Thymus (tissue), 11 donors: Measurements from ENCODE around the gene HJURP. TPM values are rescaled to one million over a fixed set of nuclear protein-coding genes. Genes with fewer than 3 reads are reported as not detected.

ENCODE experiments used
- DNase-seq, 9 donors: peaks; one replicate each; pipeline ENCODE4 v3.0.0-alpha.2; 2013; ENCODE audit warnings: low spot score in 9 of 9, low read depth in 6 of 9, missing footprints in 1 of 9
- H3K27ac ChIP-seq, 2 donors: one replicate each; pipeline ENCODE4 v1.5.1; 2013; ENCODE audit warnings: control low read depth in 1 of 2, low read depth in 1 of 2, low read length in 1 of 2, mild to moderate bottlenecking in 1 of 2, moderate library complexity in 1 of 2
- H3K27me3 ChIP-seq, 2 donors: one replicate each; pipeline ENCODE4 v1.5.1; 2013; ENCODE audit warnings: low read length in 1 of 2; ENCODE audit not compliant: control insufficient read depth in 2 of 2, insufficient read depth in 1 of 2
- H3K36me3 ChIP-seq, 2 donors: one replicate each; pipeline ENCODE4 v1.5.1; 2013; ENCODE audit warnings: low read length in 1 of 2, mild to moderate bottlenecking in 1 of 2, moderate library complexity in 1 of 2; ENCODE audit not compliant: control insufficient read depth in 2 of 2, insufficient read depth in 2 of 2
- H3K4me1 ChIP-seq, 2 donors: one replicate each; pipeline ENCODE4 v1.5.1; 2013; ENCODE audit warnings: low read length in 2 of 2; ENCODE audit not compliant: control insufficient read depth in 2 of 2, insufficient read depth in 2 of 2
- H3K4me3 ChIP-seq, 2 donors: one replicate each; pipeline ENCODE4 v1.5.1; 2013; ENCODE audit warnings: low read length in 2 of 2, control low read depth in 1 of 2, mild to moderate bottlenecking in 1 of 2
- H3K9me3 ChIP-seq, 2 donors: one replicate each; pipeline ENCODE4 v1.5.1; 2013; ENCODE audit warnings: low read length in 1 of 2, mild to moderate bottlenecking in 1 of 2; ENCODE audit not compliant: control insufficient read depth in 2 of 2, insufficient read depth in 1 of 2
- WGBS: extraction: QIAGEN DNeasy Blood & Tissue Kit; methylation state at CpG from one replicate; pipeline ENCODE4 v1.1.7; 2013; 5-methylcytosine and 5-hydroxymethylcytosine counted together
- polyA plus RNA-seq: library from polyadenylated mRNA; stranded (reverse); fragments of 200-250 nt; gene quantifications from one replicate; pipeline ENCODE4 v1.2.3, GENCODE V29; 2013
- total RNA-seq: library from RNA; stranded (reverse); fragments of 120-200 nt; gene quantifications from one replicate; pipeline ENCODE4 v1.2.4, GENCODE V29; 2013
- donor health status: healthy.

The HJURP gene
- total and polyA plus RNA-seq, 2 donors = 5.8 to 29.7 TPM

DNA sequence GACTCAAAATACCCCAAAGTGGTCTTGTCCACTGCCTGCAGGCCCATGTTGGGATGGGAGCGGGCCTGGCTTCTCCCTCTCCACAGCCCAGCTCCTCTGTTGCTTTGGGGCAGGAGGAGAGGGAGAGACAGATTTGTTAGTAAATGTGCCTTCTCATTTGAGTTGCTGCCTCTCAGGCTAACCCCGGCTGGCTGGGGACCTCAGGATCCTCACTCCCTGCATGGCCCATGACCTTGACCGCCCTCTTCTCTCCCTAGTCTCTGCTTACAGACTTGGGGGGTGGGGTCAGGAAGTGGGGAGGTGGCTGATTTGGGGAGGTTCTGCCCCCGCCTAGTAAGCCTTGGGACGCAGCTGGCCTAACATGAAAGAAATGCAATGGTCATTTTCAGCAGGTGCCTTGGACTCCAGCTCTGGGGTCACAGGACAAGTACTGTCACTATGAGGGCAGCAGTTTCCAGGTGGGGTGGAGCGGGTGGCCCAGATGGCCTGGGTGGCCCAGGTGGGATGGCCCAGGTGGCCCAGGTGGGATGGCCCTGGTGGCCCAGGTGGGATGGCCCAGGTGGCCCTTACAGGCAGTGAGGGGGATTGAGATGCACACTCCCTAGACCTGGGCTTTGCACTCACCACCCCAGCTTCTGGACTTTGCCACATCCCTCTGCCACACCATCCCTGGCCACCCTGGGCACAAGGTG lies 24.1 kb downstream of the HJURP start:
- H3K4me3 ChIP-seq = no peak overlapping the region
- H3K27ac ChIP-seq = no peak overlapping the region
- 97% methylated on average over 6 of the region's 6 CpGs for WGBS
- DNase-seq = no peak
- H3K4me1 ChIP-seq = peaks cover 0 to 3% of the 10 kb centered on the region in 2 donors
- H3K9me3 ChIP-seq = no peaks in the 10 kb centered on the region
- no peaks in the 10 kb centered on the region for H3K27me3 ChIP-seq
- H3K36me3 ChIP-seq = peaks cover 13 to 24% of the 10 kb centered on the region in 2 donors

DNA sequence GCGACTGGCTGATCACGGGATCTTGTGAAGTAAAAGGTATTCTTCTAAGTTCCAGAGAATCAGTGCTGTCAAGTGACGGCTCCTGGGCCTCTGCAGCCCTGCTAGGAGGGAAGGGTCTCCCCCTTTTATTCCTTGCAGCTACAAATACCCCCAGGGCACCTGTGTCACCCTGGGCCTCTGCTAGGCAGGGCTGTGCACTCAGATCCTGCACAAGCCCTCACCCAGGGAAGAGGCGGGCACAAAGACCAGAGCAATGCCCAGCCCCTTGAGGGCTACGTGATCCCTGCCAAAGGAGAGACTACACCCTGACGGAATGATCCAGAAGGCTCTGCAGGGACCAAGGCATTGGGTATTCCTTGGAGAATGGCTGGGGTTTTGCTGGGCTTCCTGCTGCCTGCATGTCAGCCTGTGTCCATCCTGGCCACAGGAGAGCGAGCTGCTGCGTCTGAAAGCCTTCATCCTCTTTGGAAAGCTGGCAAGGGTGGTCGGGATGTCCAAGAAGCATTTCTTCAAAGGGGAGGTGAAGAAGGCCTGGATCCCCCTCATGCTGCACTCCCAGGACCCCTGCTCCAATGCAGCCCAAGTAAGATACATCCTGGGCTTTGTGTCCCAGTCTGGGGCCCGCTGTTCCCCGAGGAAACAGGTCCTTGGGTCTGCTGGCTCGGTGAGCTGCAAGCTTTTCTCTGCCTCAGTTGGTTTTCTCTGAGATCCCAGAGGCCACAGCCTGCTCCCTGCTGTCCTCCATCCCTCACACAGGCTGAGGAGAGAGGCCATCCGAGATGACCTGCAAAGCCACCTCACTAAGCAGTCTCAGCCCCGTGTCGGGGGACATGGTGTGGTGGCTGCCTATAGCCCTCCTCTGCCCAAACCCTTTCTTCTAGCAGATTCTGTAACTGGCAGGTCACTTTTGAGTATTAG lies 24.9 kb downstream of the HJURP start:
- no peaks in the 10 kb centered on the region for H3K9me3 ChIP-seq
- peaks cover 7 to 18% of the 10 kb centered on the region in 2 donors for H3K36me3 ChIP-seq
- no peaks in the 10 kb centered on the region for H3K27me3 ChIP-seq
- DNase-seq = no peak
- 88% methylated on average over 15 of the region's 15 CpGs for WGBS
- H3K4me3 ChIP-seq = no peak overlapping the region
- no peak overlapping the region for H3K27ac ChIP-seq
- peaks cover 0 to 3% of the 10 kb centered on the region in 2 donors for H3K4me1 ChIP-seq

- Histone ChIP-seq H3K27me3 (no peaks in the 10 kb centered on the region), H3K27ac (no peak overlapping the region), H3K9me3 (no peaks in the 10 kb centered on the region), H3K4me3 (no peak overlapping the region), H3K4me1 (no peaks in the 10 kb centered on the region), H3K36me3 (peaks cover under 1 to 11% of the 10 kb centered on the region in 2 donors)
- no peak for DNase-seq
- WGBS = 93% methylated on average over 24 of the region's 24 CpGs
Observed at GRCh38 chr2:233828546-233829192, 25.7 kb downstream of the HJURP start.

- no peak overlapping the region for H3K27ac ChIP-seq
- H3K4me3 ChIP-seq = no peak overlapping the region
- DNase-seq = no peak
- H3K36me3 ChIP-seq = no peaks in the 10 kb centered on the region
- H3K4me1 ChIP-seq = no peaks in the 10 kb centered on the region
- H3K9me3 ChIP-seq = no peaks in the 10 kb centered on the region
- no peaks in the 10 kb centered on the region for H3K27me3 ChIP-seq
- 93% methylated on average over 7 of the region's 7 CpGs for WGBS
Observed at GRCh38 chr2:233824373-233824772, 30.0 kb downstream of the HJURP start.

DNA sequence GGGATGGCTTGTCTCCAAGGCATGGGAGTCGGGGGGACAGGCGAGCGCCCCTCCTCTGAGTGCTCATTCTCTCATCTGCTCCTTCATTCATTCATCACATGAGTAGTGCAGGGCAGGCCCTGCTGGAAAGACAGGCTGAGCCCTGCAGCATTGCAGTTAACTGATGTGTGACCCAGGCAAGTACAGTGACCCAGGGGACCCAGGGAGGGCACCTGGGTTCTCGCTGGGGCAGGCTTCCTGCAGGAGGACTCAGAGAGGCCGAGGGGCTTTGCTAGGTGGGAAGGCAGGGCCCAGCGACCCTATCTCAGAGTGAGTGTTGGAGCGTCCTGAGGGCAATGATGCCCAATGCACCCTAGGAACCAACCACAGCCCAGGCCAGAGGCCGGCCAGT lies 30.6 kb downstream of the HJURP start:
- Histone ChIP-seq H3K36me3 (no peaks in the 10 kb centered on the region), H3K4me3 (no peak overlapping the region), H3K4me1 (no peaks in the 10 kb centered on the region), H3K27ac (no peak overlapping the region), H3K27me3 (no peaks in the 10 kb centered on the region), H3K9me3 (no peaks in the 10 kb centered on the region)
- DNase-seq = no peak
- WGBS = 95% methylated on average over 8 of the region's 8 CpGs

GRCh38 chr2:233822781-233823730 lies 31.3 kb downstream of the HJURP start:
- 94% methylated on average over 25 of the region's 25 CpGs for WGBS
- DNase-seq = no peak
- Histone ChIP-seq H3K36me3 (no peaks in the 10 kb centered on the region), H3K9me3 (no peaks in the 10 kb centered on the region), H3K4me3 (no peak overlapping the region), H3K4me1 (no peaks in the 10 kb centered on the region), H3K27me3 (no peaks in the 10 kb centered on the region), H3K27ac (no peak overlapping the region)

GRCh38 chr2:233822101-233822771 lies 32.1 kb downstream of the HJURP start:
- Histone ChIP-seq H3K27me3 (no peaks in the 10 kb centered on the region), H3K4me3 (no peak overlapping the region), H3K9me3 (no peaks in the 10 kb centered on the region), H3K27ac (no peak overlapping the region), H3K36me3 (no peaks in the 10 kb centered on the region), H3K4me1 (no peaks in the 10 kb centered on the region)
- WGBS = 94% methylated on average over 21 of the region's 21 CpGs
- DNase-seq = no peak

DNA sequence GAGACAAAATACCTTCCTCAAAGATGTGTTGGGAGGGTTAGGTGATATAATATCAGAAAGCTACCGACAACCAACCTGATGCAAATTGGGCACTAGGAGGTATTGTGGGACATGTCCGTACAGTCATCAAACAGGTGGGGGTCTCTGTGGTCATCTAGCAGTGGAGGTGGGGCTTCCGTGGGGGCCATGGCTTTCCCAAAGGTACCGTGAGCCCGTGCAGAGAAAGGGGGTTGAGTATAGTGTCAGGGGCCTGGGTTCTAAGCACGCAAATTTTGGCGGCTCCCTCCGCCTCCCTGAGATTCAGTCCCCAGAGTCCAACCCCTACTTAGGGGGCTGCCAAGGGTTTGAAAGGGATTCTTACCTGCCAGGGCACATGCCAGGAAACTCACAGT lies 32.6 kb downstream of the HJURP start:
- Histone ChIP-seq H3K4me1 (no peaks in the 10 kb centered on the region), H3K4me3 (no peak overlapping the region)
- WGBS = 97% methylated on average over 8 of the region's 8 CpGs

More for the DNA sequence above, 32.6 kb downstream of the HJURP start:
- Histone ChIP-seq H3K27me3 (no peaks in the 10 kb centered on the region), H3K36me3 (no peaks in the 10 kb centered on the region), H3K9me3 (no peaks in the 10 kb centered on the region), H3K27ac (no peak overlapping the region)
- DNase-seq = no peak
